Measurements from ENCODE around the gene RCBTB2. TPM values are rescaled to one million over a fixed set of nuclear protein-coding genes. Genes with fewer than 3 reads are reported as not detected.
A peak's percentile ranks its signal among the peaks of the same experiment; 100 is the strongest.

The RCBTB2 gene
- total RNA-seq, 1 donor from 2014 or later = 20.1 TPM

- intact Hi-C loops (cut with DNase I) = no loop called here
- H3K27me3 ChIP-seq (ENCODE audit: low read depth) = no peaks in the 10 kb centered on the region
- H3K4me1 ChIP-seq = peaks cover 15% of the 10 kb centered on the region
- H3K4me3 ChIP-seq = peak overlapping the region; percentile 24
- ATAC-seq (peak in 1 of 2 donors; percentile 35), DNase-seq (no peak)
- peaks cover 7% of the 10 kb centered on the region for H3K36me3 ChIP-seq
- peaks cover 14% of the 10 kb centered on the region for H3K9me3 ChIP-seq
- no peak for TF ChIP-seq CTCF (IDR thresholded peaks at IDR 0.05)
- H3K27ac ChIP-seq = peak overlapping the region; percentile 42
Measured at GRCh38 chr13:48448285-48448958, 84.5 kb downstream of the RCBTB2 start.

- ATAC-seq (peak in 1 of 2 donors; percentile 14), DNase-seq (no peak)
- intact Hi-C loops (cut with DNase I) = no loop called here
- Histone ChIP-seq H3K9me3 (peaks cover 12% of the 10 kb centered on the region), H3K27me3 (ENCODE audit: low read depth) (no peaks in the 10 kb centered on the region), H3K4me3 (no peak overlapping the region), H3K4me1 (peaks cover 15% of the 10 kb centered on the region), H3K27ac (no peak overlapping the region), H3K36me3 (no peaks in the 10 kb centered on the region)
- TF ChIP-seq CTCF (IDR thresholded peaks at IDR 0.05) = no peak
Measured at GRCh38 chr13:48446464-48446863, 86.4 kb downstream of the RCBTB2 start.

GRCh38 chr13:48443442-48444208 lies 89.3 kb downstream of the RCBTB2 start:
- Histone ChIP-seq H3K27me3 (ENCODE audit: low read depth) (no peaks in the 10 kb centered on the region), H3K4me1 (peaks cover 7% of the 10 kb centered on the region), H3K36me3 (no peaks in the 10 kb centered on the region), H3K9me3 (no peaks in the 10 kb centered on the region), H3K27ac (no peak overlapping the region), H3K4me3 (no peak overlapping the region)
- no peak for DNase-seq
- intact Hi-C loops (cut with DNase I) = no loop called here
- no peak for ATAC-seq
- TF ChIP-seq CTCF (IDR thresholded peaks at IDR 0.05) = no peak

Other genes with a start within 250 kb of the RCBTB2 start
- 38.1 TPM for gene RB1, start 229.3 kb downstream of the RCBTB2 start, total RNA-seq
- 25.7 TPM for gene LPAR6, start 120.0 kb downstream of the RCBTB2 start, total RNA-seq
- 2.6 TPM for gene CYSLTR2, start 120.8 kb upstream of the RCBTB2 start, total RNA-seq

All from lower lobe of right lung (tissue), 2 donors.